Smooth muscle cell of trachea (primary cell): ENCODE measurements around the gene ACRBP. TPM values are rescaled to one million over a fixed set of nuclear protein-coding genes. Genes with fewer than 3 reads are reported as not detected.

Experiments used
- total RNA-seq: library from RNA; depleted of rRNA; stranded (reverse); fragments of >200 nt; gene quantifications from 2 replicates; pipeline ENCODE4 v1.2.1, GENCODE V29; 2014

Gene ACRBP
- 0.29 and 0.50 TPM in 2 replicates for total RNA-seq

GRCh38 chr12:6647083-6647604 is at the start of gene ACRBP:
Gene ACRBP, minus strand, starts transcription at chr12:6647432. Its CDS starts 66 bp downstream, at chr12:6647366.

GRCh38 chr12:6688999-6689882 is 42.0 kb upstream of the ACRBP start, which contains the start of gene ZNF384:
Gene ZNF384, minus strand, starts transcription at chr12:6689375. Its CDS starts 9,855 bp downstream, at chr12:6679520.

GRCh38 chr12:6662906-6663742 is 15.9 kb upstream of the ACRBP start, which contains the start of gene ING4:
Gene ING4, minus strand, starts transcription at chr12:6663119. Its CDS starts 18 bp downstream, at chr12:6663101.

GRCh38 chr12:6635856-6636531 is 11.2 kb downstream of the ACRBP start, which contains the start of gene LPAR5:
Gene LPAR5, minus strand, starts transcription at chr12:6635959. Its CDS starts 14,711 bp downstream, at chr12:6621248.

Other genes with a start within 250 kb of the ACRBP start
- gene CD27, start 202.5 kb downstream of the ACRBP start, total RNA-seq: 0.17 TPM in 1 of 2 replicates, not detected in the other
- 17.4 and 17.7 TPM in 2 replicates for gene TAPBPL, start 195.4 kb downstream of the ACRBP start, total RNA-seq
- gene VAMP1, start 176.8 kb downstream of the ACRBP start, total RNA-seq: 10.2 and 19.5 TPM in 2 replicates
- 110 and 136 TPM in 2 replicates for gene MRPL51, start 154.2 kb downstream of the ACRBP start, total RNA-seq
- gene NCAPD2, start 153.3 kb downstream of the ACRBP start, total RNA-seq: 38.5 and 101 TPM in 2 replicates
- gene GAPDH, start 112.9 kb downstream of the ACRBP start, total RNA-seq: 10,148 and 10,314 TPM in 2 replicates
- 21.7 and 22.2 TPM in 2 replicates for gene IFFO1, start 91.4 kb downstream of the ACRBP start, total RNA-seq
- gene NOP2, start 79.1 kb downstream of the ACRBP start, total RNA-seq: 14.4 and 20.0 TPM in 2 replicates
- 255 and 275 TPM in 2 replicates for gene CHD4, start 40.1 kb downstream of the ACRBP start, total RNA-seq
- gene LPAR5, start 11.5 kb downstream of the ACRBP start, total RNA-seq: not detected in 2 replicates
- 39.7 and 53.5 TPM in 2 replicates for gene ING4, start 15.7 kb upstream of the ACRBP start, total RNA-seq
- 12.7 and 13.2 TPM in 2 replicates for gene ZNF384, start 41.9 kb upstream of the ACRBP start, total RNA-seq
- gene PIANP, start 53.4 kb upstream of the ACRBP start, total RNA-seq: 0.33 and 1.0 TPM in 2 replicates
- 83.2 and 106 TPM in 2 replicates for gene COPS7A, start 76.6 kb upstream of the ACRBP start, total RNA-seq
- 178 and 182 TPM in 2 replicates for gene MLF2, start 105.7 kb upstream of the ACRBP start, total RNA-seq
- 39.2 and 99.2 TPM in 2 replicates for gene PTMS, start 118.9 kb upstream of the ACRBP start, total RNA-seq
- gene LAG3, start 125.1 kb upstream of the ACRBP start, total RNA-seq: 0.15 and 0.17 TPM in 2 replicates
- 0.15 and 2.2 TPM in 2 replicates for gene CD4, start 142.1 kb upstream of the ACRBP start, total RNA-seq
- gene GPR162, start 174.4 kb upstream of the ACRBP start, total RNA-seq: 6.1 and 6.8 TPM in 2 replicates
- gene P3H3, start 181.0 kb upstream of the ACRBP start, total RNA-seq: 121 and 150 TPM in 2 replicates
- 1.7 and 2.9 TPM in 2 replicates for gene GNB3, start 193.5 kb upstream of the ACRBP start, total RNA-seq
- gene CDCA3, start 203.9 kb upstream of the ACRBP start, total RNA-seq: 3.3 and 25.9 TPM in 2 replicates
- 97.8 and 134 TPM in 2 replicates for gene USP5, start 204.7 kb upstream of the ACRBP start, total RNA-seq
- 1,080 and 1,447 TPM in 2 replicates for gene TPI1, start 220.1 kb upstream of the ACRBP start, total RNA-seq
- 6.3 and 14.1 TPM in 2 replicates for gene SPSB2, start 225.9 kb upstream of the ACRBP start, total RNA-seq